SH-SY5Y (cell line): Measurements from ENCODE around the gene RPUSD3.

Experiments used
- GATA2 ChIP-seq: IDR thresholded peaks from 2 replicates; pipeline ENCODE4 v1.6.1; 2011; ENCODE audit warnings: mild to moderate bottlenecking, low read depth, low read length
- GATA3 ChIP-seq: IDR thresholded peaks from 2 replicates; pipeline ENCODE4 v1.6.1; 2011; ENCODE audit warnings: low read depth, mild to moderate bottlenecking, low read length, moderate library complexity

The RPUSD3 gene

GRCh38 chr3:9846231-9846630, 2.4 kb upstream of the RPUSD3 start:
- no peak for TF ChIP-seq GATA2
- no peak for TF ChIP-seq GATA3

GRCh38 chr3:9841015-9841414, 2.8 kb downstream of the RPUSD3 start:
- no peak for TF ChIP-seq GATA2
- no peak for TF ChIP-seq GATA3

GRCh38 chr3:9838856-9839255, 5.0 kb downstream of the RPUSD3 start:
- TF ChIP-seq GATA2 (no peak), GATA3 (no peak)

GRCh38 chr3:9837701-9838582, 5.9 kb downstream of the RPUSD3 start:
- no peak for TF ChIP-seq GATA3
- TF ChIP-seq GATA2: no peak

GRCh38 chr3:9834520-9835380, 9.1 kb downstream of the RPUSD3 start:
- TF ChIP-seq GATA2 (no peak), GATA3 (no peak)

GRCh38 chr3:9833078-9833477, 10.7 kb downstream of the RPUSD3 start:
- TF ChIP-seq GATA3 (no peak), GATA2 (no peak)

GRCh38 chr3:9831253-9831652, 12.6 kb downstream of the RPUSD3 start:
- no peak for TF ChIP-seq GATA3
- no peak for TF ChIP-seq GATA2

- no peak for TF ChIP-seq GATA2
- TF ChIP-seq GATA3: no peak
These were observed 14.7 kb downstream of the RPUSD3 start for GRCh38 chr3:9828801-9829755.

- TF ChIP-seq GATA2 (no peak), GATA3 (no peak)
These were observed 16.8 kb downstream of the RPUSD3 start for GRCh38 chr3:9826815-9827573.

GRCh38 chr3:9825451-9826040, 18.3 kb downstream of the RPUSD3 start:
- TF ChIP-seq GATA2 (no peak), GATA3 (no peak)

GRCh38 chr3:9820946-9821345, 22.9 kb downstream of the RPUSD3 start:
- TF ChIP-seq GATA3: no peak
- no peak for TF ChIP-seq GATA2

GRCh38 chr3:9820543-9820942, 23.3 kb downstream of the RPUSD3 start:
- TF ChIP-seq GATA2 (no peak), GATA3 (no peak)

GRCh38 chr3:9818666-9819335, 25.0 kb downstream of the RPUSD3 start:
- TF ChIP-seq GATA2: no peak
- TF ChIP-seq GATA3: no peak
